GM23248 (cell line): Measurements from ENCODE around the gene ALK.

Experiments used
- EZH2 ChIP-seq: fragments of 200-600 bp; sonication (generic); IDR thresholded peaks from 2 replicates; pipeline ENCODE4 v1.6.1; 2018; ENCODE audit warnings: antibody characterized with exemption, mild to moderate bottlenecking; ENCODE audit not compliant: insufficient read depth, poor library complexity, severe bottlenecking
- EZH2phosphoT487 ChIP-seq: fragments of 200-600 bp; sonication (generic); IDR thresholded peaks from 2 replicates; pipeline ENCODE4 v1.6.1; 2018; ENCODE audit warnings: antibody characterized with exemption, moderate library complexity, mild to moderate bottlenecking, low read depth; ENCODE audit not compliant: insufficient read depth

DNA sequence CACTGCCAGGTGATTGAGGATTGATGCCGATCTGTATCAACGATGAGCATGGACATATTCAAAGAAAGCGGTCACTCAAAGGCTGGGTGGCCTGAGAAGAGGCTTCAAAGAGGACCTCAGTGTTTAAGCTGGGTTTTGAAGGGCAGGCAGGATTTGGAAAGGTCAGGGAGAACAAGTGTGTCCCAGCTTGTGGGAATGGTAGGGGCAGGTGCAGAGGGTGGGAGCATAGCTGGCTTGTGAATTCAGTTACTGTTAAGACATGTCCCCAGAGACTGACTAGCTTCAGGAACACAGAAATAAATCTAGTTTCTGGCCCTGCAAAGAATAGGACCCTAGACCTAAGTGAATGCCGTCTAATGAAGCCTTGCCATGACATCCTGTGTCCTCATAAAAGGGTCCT is 442.7 kb downstream of the ALK start:
- TF ChIP-seq EZH2 (no peak), EZH2phosphoT487 (no peak)
